GM21367 (cell line): ENCODE data around the gene C1orf159.
A peak's percentile ranks its signal among the peaks of the same experiment; 100 is the strongest.
"Not testable (repeated sequence)": the region's sequence is repeated elsewhere in the genome, so short reads cannot be mapped to it uniquely, and the experiment has no call there.

ENCODE experiments used
- ATAC-seq: cut with Tn5 transposase; IDR thresholded peaks from one replicate; pipeline ENCODE4 v1.9.1; 2021; ENCODE audit not compliant: unreplicated experiment

C1orf159 gene

GRCh38 chr1:1115786-1116700, at the start of gene C1orf159:
Gene C1orf159, minus strand, starts transcription at chr1:1116089. Its CDS starts 24,546 bp downstream, at chr1:1091543.
- ATAC-seq: peak; percentile 88

GRCh38 chr1:1165485-1165884, 49.6 kb upstream of the C1orf159 start:
- no peak for ATAC-seq

DNA sequence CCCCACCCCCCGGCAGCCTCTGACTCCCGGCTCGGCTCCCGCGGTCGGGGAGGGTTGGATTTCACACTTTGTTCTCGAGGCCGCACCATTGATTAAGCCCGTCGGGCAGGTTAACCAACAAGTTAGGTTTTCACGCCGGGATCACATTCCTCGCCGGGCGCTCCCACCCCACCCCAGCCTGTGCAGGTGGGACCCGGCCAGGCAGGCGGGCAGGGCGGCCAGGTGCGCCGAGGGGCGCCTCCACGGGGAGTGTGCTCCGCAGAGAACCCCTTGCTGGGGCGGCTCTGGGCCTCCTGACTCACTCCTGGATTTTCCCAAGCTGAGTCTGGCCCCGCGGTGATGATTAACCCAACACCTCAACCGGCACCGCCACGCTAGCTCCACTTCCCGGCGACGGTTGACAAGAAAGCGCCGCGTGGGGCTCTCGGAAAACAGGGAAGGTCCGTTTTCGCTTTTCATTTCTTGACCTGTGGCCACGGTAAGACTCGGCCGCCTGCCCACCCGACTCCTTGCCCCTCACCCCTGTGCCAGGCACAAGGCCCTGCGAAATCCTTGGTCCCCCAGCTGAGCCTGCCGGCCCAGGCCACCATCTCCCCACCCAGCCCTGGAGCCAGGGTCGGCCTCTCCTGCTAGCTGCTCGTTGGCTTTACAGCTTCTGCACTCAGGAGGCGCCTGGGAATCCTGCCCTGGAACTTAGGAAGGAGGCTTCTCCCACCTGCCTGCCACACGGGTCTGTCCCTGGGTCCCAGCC, 49.0 kb upstream of the C1orf159 start:
- no peak for ATAC-seq

DNA sequence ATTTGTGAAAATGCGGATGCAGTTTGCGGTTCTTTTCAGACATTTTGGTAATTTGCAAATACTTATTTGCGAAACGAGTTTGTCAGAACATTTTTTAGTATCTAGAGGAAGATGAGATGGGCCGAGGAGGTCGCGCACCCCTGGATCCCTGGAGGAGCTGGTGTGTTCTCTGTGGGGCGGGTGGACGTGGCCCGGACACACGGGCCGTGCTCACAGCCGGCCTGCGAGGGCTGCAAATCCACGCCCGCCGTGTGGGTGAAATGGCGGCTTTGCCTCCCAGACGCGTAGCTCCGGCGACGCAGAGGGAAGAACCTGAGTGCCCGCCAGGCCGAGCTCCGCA, 48.4 kb upstream of the C1orf159 start:
- ATAC-seq: no peak

DNA sequence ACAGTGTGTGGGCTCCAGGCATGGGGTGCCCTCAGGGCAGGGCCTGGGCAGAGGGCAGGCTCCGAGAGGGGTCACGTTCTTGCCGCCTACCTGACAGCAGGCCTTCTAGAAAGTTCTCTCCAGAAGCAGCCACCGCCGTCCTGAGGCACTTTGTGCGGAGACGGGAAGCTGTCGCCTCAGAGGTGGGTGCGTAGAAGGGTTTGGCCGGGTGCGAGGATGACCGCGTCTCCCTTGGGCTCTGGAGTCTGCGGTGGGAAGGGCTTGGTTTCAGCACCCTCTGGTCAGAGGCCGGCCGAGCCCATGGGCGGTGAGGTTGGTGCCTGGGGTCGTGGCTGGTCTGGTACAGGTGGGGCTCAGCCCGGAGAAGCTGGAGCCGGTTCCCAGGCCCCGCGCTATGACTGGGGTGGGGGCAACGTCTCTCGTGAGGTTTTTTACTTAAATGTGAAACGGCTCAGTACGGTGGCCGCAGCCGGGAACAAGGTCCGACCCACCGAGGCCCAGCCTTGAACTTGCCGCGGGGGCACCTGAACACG, 47.7 kb upstream of the C1orf159 start:
- ATAC-seq: no peak

DNA sequence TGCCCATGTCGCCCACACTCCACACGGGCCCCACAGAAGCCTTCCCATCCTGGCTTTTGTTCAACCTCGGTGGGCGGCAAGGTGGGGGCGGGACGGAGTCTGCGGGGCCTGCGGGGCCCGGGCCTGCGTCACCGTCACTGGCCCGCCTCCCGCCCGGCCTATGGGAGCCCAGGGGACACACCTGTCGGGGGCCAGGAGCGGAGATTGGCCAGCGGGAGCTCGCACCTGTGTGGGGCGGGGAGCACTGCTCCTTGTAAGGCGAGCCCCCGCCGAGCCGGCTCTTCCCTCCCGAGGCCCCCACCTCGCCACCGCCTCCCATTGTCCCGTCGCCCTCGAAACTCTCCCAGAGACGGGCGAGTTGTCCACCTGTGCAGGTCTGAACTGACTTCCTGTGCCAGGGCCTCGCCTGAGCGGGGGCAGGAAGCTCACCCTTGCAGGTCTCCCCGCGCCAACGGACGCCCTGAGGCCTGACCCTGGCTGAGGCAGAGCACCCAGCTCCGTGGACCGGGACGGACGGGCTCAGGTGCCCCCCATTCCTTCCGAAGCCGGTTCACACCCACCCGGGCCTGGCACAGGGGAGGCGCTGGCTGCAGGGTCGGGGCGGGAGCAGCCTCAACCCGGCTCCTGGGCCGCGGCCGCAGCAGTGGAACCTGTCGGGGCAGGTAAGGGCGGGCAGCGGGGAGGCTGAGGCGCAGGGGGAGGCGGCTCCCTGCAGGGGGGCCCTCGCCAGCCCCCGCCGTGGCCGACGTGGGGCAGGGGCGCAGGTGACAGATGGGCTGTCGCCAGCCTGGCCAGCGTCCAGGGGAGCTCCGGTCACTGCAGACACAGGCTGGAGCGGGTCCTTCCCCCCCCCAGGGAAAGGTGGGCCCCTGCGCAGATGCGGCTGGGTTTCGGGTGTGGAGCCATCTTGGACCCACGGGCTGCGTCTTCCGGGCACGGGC, 47.0 kb upstream of the C1orf159 start:
- no peak for ATAC-seq

DNA sequence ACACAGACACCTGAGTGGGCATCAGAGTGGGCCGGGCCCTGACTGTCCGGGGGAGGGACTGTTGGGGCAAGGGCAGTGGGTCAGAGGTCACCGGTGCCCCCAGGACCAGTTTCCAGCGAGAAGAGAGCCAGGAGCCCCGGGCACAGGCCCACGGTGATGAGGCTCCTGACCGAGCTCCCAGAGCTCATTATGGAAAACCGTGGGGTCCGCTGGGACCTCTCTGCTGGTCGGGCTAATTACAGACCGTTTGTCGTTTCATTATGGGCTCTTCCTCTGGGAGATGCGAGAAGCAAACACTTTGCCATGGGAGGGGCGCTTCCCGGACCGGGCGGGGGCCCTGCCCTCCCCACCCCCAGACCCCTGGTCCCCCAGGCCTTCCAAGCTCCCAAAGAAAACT, 45.8 kb upstream of the C1orf159 start:
- no peak for ATAC-seq

DNA sequence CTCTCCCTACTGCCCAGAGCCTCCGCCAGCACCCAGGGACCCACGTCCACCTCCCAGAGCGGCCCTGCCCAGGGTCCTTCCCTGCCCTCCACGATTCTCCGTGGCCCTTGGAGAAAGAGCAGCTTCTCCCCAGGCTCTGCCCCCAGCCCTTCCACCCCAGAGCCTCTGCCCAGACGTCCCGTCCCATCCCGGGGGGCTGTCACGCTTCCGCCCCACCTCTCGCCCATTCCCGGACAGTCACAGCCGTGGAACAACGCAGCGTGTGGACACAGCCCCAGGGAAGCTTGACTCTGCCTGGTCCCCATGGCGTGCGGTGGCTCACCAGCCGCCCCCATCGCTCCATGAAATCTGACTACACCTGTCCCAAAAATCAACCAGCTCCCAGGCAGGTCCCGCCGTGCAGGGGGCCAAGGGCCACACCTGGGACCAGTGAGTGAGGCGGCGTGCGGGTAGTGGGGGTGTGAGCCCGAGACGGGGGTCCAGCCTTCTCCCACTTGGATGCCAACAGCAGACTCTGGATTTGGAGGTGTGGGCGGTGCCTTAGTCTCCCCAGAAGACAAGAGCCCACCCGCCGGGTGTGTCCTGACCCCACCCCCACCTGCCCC, 45.3 kb upstream of the C1orf159 start:
- ATAC-seq: no peak

GRCh38 chr1:1160281-1160930, 44.5 kb upstream of the C1orf159 start:
- no peak for ATAC-seq

GRCh38 chr1:1157914-1158710, 42.2 kb upstream of the C1orf159 start:
- ATAC-seq: no peak

GRCh38 chr1:1157426-1157913, 41.6 kb upstream of the C1orf159 start:
- no peak for ATAC-seq

- no peak for ATAC-seq
These were observed 41.1 kb upstream of the C1orf159 start for GRCh38 chr1:1157033-1157365.

DNA sequence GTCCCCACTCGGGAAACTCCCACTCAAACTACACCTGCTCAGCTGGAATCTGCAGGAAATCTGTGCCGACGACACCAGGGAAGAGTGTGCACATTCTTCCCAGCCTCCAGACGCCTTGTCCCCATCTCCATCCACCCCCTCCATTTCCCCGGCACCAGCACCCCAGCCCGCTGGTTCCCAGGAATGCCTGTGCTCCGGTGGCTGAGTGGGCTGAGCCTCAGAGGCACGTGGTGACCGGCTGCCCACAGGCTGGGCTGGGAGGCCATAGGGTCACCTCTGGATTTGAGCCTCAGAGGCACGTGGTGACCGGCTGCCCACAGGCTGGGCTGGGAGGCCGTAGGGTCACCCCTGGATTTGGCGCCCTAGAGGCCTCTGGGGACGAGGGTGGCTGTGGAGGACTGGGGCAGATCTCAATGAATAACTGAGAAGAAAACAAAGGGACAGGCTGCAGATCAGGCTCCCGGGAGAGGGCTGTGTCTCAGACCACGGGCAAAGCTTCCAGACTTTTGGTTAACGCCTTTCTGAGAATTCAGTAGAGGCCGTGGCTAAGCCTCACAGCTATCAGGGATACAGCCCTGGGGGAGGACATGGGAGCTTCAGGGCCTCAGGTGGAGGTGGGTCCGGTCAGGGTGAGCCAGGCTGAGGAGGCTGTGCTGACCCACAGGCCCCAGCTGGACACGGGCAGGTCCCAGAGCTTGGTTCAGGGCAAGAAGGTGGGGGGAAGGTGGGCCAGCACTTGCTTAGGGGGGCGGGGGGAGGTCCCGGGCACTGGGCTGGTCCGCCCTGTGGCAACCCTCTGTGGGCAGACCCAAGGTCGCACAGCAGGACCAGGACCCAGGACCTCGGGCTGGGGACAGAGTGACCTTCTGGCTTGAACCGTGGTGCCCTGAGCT, 40.5 kb upstream of the C1orf159 start:
- no peak for ATAC-seq

DNA sequence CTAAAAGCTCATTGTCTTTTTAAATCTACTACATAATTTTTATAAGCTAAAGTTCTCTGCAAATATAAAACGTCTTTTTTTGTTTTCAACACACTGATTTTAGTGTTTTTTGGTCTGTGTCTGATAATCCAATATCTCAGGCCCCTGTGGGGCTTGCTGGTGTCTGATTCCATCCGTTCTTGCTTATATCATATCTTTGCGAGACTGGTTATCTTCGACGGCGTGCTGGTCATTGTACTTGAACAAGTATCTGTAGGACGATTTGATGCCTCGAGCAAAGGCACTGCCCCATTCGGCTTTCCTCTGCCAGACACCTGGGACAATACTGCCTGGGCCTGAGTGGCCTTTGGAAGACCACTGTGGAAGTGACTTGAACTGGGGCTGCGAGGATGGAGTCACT, 39.4 kb upstream of the C1orf159 start:
- ATAC-seq: no peak

DNA sequence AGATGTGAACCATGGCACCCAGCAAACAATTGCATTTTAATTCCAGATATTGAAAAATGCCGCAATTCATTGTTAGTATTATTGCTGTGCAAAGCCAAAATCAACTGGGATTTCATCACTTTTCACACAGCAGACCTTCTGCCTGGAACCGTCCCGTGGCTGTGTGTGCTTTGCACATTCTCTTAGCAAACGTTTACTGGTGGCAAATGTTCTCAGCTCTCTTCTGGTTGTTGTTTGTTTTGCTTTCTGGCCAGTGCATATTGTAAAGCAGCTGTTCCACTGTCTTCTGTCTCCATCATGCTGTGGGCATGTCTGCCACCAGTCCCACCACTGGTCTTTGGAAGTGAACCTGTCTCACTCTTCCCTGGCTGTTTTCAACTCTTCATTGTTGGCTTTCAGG, 38.0 kb upstream of the C1orf159 start:
- no peak for ATAC-seq

DNA sequence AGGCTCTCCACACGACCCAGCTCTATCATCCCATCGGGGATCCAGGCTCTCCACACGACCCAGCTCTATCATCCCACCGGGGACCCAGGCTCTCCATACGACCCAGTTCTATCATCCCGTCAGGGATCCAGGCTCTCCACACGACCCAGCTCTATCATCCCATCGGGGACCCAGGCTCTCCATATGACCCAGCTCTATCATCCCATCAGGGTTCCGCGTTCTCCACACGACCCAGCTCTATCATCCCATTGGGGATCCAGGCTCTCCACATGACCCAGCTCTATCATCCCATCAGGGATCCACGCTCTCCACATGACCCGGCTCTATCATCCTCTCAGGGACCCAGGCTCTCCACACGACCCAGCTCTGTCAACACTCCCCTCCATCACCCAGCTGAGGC, 37.3 kb upstream of the C1orf159 start:
- not testable (repeated sequence) for ATAC-seq

DNA sequence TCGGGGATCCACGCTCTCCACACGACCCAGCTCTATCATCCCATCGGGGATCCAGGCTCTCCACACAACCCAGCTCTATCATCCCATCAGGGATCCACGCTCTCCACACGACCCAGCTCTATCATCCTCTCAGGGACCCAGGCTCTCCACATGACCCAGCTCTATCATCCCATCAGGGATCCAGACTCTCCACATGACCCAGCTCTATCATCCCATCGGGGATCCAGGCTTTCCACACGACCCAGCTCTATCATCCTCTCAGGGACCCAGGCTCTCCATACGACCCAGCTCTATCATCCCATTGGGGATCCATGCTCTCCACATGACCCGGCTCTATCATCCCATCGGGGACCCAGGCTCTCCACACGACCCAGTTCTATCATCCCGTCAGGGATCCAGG, 36.5 kb upstream of the C1orf159 start:
- not testable (repeated sequence) for ATAC-seq

- ATAC-seq: no peak
These were observed 35.4 kb upstream of the C1orf159 start for GRCh38 chr1:1151306-1151705.
